IMR-90 (cell line): ENCODE data around the gene ZNF341. TPM values are rescaled to one million over a fixed set of nuclear protein-coding genes. Genes with fewer than 3 reads are reported as not detected.

Experiments used
- ATAC-seq: fragments of 200-7000 bp; cut with Tn5 transposase; 2 replicates; pipeline ENCODE4 v1.9.1; 2020; ENCODE audit warnings: low read depth, mild to moderate bottlenecking, moderate library complexity
- BruUV-seq: library from RNA; stranded (reverse); fragments of 400-500 nt; replicated peaks from 2 replicates; lab custom pipeline; 2021; lab: Mats Ljungman, UMichigan
- CTCF ChIA-PET: fragments of 300-600 bp; formaldehyde crosslinking; extraction: SDS; loops from one replicate; lab custom pipeline; 2021; ENCODE audit warnings: antibody characterized with exemption; lab: Yijun Ruan, JAX
- POLR2A ChIA-PET: fragments of 300-600 bp; sonication (Branson Sonifier 250); formaldehyde crosslinking; loops from one replicate; lab custom pipeline; 2022; ENCODE audit warnings: antibody characterized with exemption; ENCODE audit not compliant: unreplicated experiment; lab: Charles Lee
- DNase-seq: peaks from one replicate; pipeline ENCODE4 v3.0.0; 2013
- H2AFZ ChIP-seq: replicated peaks from 2 replicates; pipeline ENCODE3; 2013; ENCODE audit warnings: low read length, mild to moderate bottlenecking; ENCODE audit not compliant: poor library complexity
- H2AK5ac ChIP-seq: 2 replicates; pipeline ENCODE4 v1.6.1; 2013; ENCODE audit warnings: low read depth, low read length, inconsistent platforms
- H2AK9ac ChIP-seq: replicated peaks from 2 replicates; pipeline ENCODE3; 2013; ENCODE audit warnings: mild to moderate bottlenecking, low read depth, low read length, moderate library complexity; ENCODE audit not compliant: poor library complexity
- H2BK120ac ChIP-seq: 2 replicates; pipeline ENCODE4 v1.6.1; 2013; ENCODE audit warnings: low read depth, low read length, inconsistent platforms
- H2BK15ac ChIP-seq: 3 replicates; pipeline ENCODE4 v1.6.1; 2013; ENCODE audit warnings: low read depth, low read length, inconsistent platforms
- H2BK20ac ChIP-seq: 2 replicates; pipeline ENCODE4 v1.6.1; 2013; ENCODE audit warnings: low read depth, mild to moderate bottlenecking, inconsistent platforms, low read length, moderate library complexity
- H2BK5ac ChIP-seq: 2 replicates; pipeline ENCODE4 v1.6.1; 2013; ENCODE audit warnings: mild to moderate bottlenecking, low read depth, low read length, inconsistent platforms; ENCODE audit not compliant: poor library complexity, severe bottlenecking
- H3K14ac ChIP-seq: replicated peaks from 2 replicates; pipeline ENCODE4 v1.6.1; 2013; ENCODE audit warnings: low read depth, low read length, inconsistent platforms
- H3K18ac ChIP-seq: 2 replicates; pipeline ENCODE4 v1.6.1; 2013; ENCODE audit warnings: low read depth, low read length, control low read depth
- H3K23ac ChIP-seq: 2 replicates; pipeline ENCODE4 v1.6.1; 2013; ENCODE audit warnings: low read depth, low read length, inconsistent platforms
- H3K27ac ChIP-seq: 2 replicates; pipeline ENCODE4 v1.5.1; 2013; ENCODE audit warnings: mild to moderate bottlenecking, control low read depth, low read length; ENCODE audit not compliant: insufficient read depth
- H3K27me3 ChIP-seq: 2 replicates; pipeline ENCODE4 v1.6.1; 2013; ENCODE audit warnings: low read length; ENCODE audit not compliant: control insufficient read depth, insufficient read depth
- H3K36me3 ChIP-seq: 2 replicates; pipeline ENCODE4 v1.6.1; 2013; ENCODE audit warnings: low read length, mixed read lengths; ENCODE audit not compliant: control insufficient read depth, insufficient read depth
- H3K4ac ChIP-seq: 2 replicates; pipeline ENCODE4 v1.6.1; 2013; ENCODE audit warnings: low read depth, low read length, inconsistent platforms
- H3K4me1 ChIP-seq: 2 replicates; pipeline ENCODE4 v1.6.1; 2013; ENCODE audit warnings: low read length, mixed read lengths; ENCODE audit not compliant: control insufficient read depth, insufficient read depth
- H3K4me2 ChIP-seq: 2 replicates; pipeline ENCODE4 v1.6.1; 2013; ENCODE audit warnings: low read depth, mild to moderate bottlenecking, control low read depth, low read length, moderate library complexity
- H3K4me3 ChIP-seq: 2 replicates; pipeline ENCODE4 v1.5.1; 2013; ENCODE audit warnings: low read depth, mild to moderate bottlenecking, control low read depth, low read length, moderate library complexity; ENCODE audit not compliant: insufficient read depth
- H3K56ac ChIP-seq: 2 replicates; pipeline ENCODE4 v1.6.1; 2013; ENCODE audit warnings: low read length, inconsistent platforms; ENCODE audit not compliant: insufficient read depth; ENCODE audit errors: extremely low read depth
- H3K79me1 ChIP-seq, 2 experiments: 2 replicates each; pipeline ENCODE4 v1.6.1; 2013; ENCODE audit warnings: low read length in 2 of 2, inconsistent platforms in 1 of 2, low read depth in 1 of 2
- H3K9ac ChIP-seq: 2 replicates; pipeline ENCODE4 v1.6.1; 2013; ENCODE audit warnings: low read depth, low read length, control low read depth
- H3K9me1 ChIP-seq: 2 replicates; pipeline ENCODE4 v1.6.1; 2013; ENCODE audit warnings: low read length, inconsistent platforms; ENCODE audit not compliant: insufficient read depth
- H3K9me3 ChIP-seq: 2 replicates; pipeline ENCODE4 v1.6.1; 2013; ENCODE audit warnings: low read length; ENCODE audit not compliant: control insufficient read depth, insufficient read depth
- H4K20me1 ChIP-seq: 2 replicates; pipeline ENCODE4 v1.6.1; 2013; ENCODE audit warnings: low read length, inconsistent platforms; ENCODE audit not compliant: insufficient read depth
- H4K5ac ChIP-seq: 2 replicates; pipeline ENCODE4 v1.6.1; 2013; ENCODE audit warnings: mild to moderate bottlenecking, low read depth, low read length, control low read depth
- H4K8ac ChIP-seq, 2 experiments: 2 replicates each; pipeline ENCODE4 v1.6.1; 2013; ENCODE audit warnings: low read depth in 2 of 2, low read length in 2 of 2, control low read depth in 1 of 2, inconsistent platforms in 1 of 2
- H4K91ac ChIP-seq: 2 replicates; pipeline ENCODE4 v1.6.1; 2013; ENCODE audit warnings: low read depth, low read length, inconsistent platforms; ENCODE audit not compliant: insufficient read depth
- BHLHE40 ChIP-seq: fragments of 150-350 bp; IDR thresholded peaks from 2 replicates; pipeline ENCODE4 v1.6.1; 2016; ENCODE audit warnings: mild to moderate bottlenecking, low read depth, low read length
- CEBPB ChIP-seq: IDR thresholded peaks from 2 replicates; pipeline ENCODE4 v1.6.1; 2012; ENCODE audit warnings: low read depth, low read length, improper control_type of control experiment
- CHD1 ChIP-seq: IDR thresholded peaks from 2 replicates; pipeline ENCODE4 v1.6.1; 2012; ENCODE audit warnings: low read depth, low read length, improper control_type of control experiment
- CTCF ChIP-seq: conservative IDR thresholded peaks from 2 replicates; pipeline ENCODE4 v1.5.1; 2012; ENCODE audit warnings: mild to moderate bottlenecking, low read depth, low read length, improper control_type of control experiment
- ELK1 ChIP-seq: fragments of 150-350 bp; IDR thresholded peaks from 2 replicates; pipeline ENCODE4 v1.6.1; 2016; ENCODE audit warnings: low read depth, mild to moderate bottlenecking, low read length, moderate library complexity, borderline replicate concordance
- MAFK ChIP-seq: IDR thresholded peaks from 2 replicates; pipeline ENCODE4 v1.6.1; 2012; ENCODE audit warnings: low read depth, low read length, improper control_type of control experiment
- MAZ ChIP-seq: IDR thresholded peaks from 2 replicates; pipeline ENCODE4 v1.6.1; 2012; ENCODE audit warnings: low read depth, mild to moderate bottlenecking, low read length, improper control_type of control experiment, moderate library complexity, borderline replicate concordance
- MXI1 ChIP-seq: IDR thresholded peaks from 2 replicates; pipeline ENCODE4 v1.6.1; 2012; ENCODE audit warnings: low read depth, mild to moderate bottlenecking, low read length, moderate library complexity, borderline replicate concordance
- POLR2A ChIP-seq: IDR thresholded peaks from 2 replicates; pipeline ENCODE4 v1.6.1; 2012; ENCODE audit warnings: mild to moderate bottlenecking, low read depth, low read length
- RAD21 ChIP-seq: IDR thresholded peaks from 2 replicates; pipeline ENCODE4 v1.6.1; 2012; ENCODE audit warnings: low read length, improper control_type of control experiment
- RCOR1 ChIP-seq: IDR thresholded peaks from 2 replicates; pipeline ENCODE4 v1.6.1; 2012; ENCODE audit warnings: mild to moderate bottlenecking, low read length, improper control_type of control experiment; ENCODE audit not compliant: insufficient replicate concordance
- RFX5 ChIP-seq: IDR thresholded peaks from 2 replicates; pipeline ENCODE4 v1.8.0; 2012; ENCODE audit warnings: low read depth, mild to moderate bottlenecking, low read length, moderate library complexity
- SMC3 ChIP-seq: fragments of 150-350 bp; IDR thresholded peaks from 2 replicates; pipeline ENCODE4 v1.6.1; 2016; ENCODE audit warnings: low read depth, mild to moderate bottlenecking, antibody characterized with exemption, low read length, moderate library complexity
- USF2 ChIP-seq: fragments of 150-350 bp; IDR thresholded peaks from 2 replicates; pipeline ENCODE4 v1.6.1; 2017; ENCODE audit warnings: mild to moderate bottlenecking, antibody characterized with exemption, low read length, low read depth
- WGBS, 2 experiments: methylation state at CpG; one replicate each; pipeline versions ENCODE4 v1.1.5 to v1.1.7; 2013; ENCODE audit warnings: missing lambda C conversion rate in 2 of 2; ENCODE audit not compliant: insufficient read length in 1 of 2; ENCODE audit errors: extremely low coverage in 2 of 2; 5-methylcytosine and 5-hydroxymethylcytosine counted together
- dilution Hi-C: fragments of 300-500 bp; cut with HindIII; formaldehyde crosslinking; loops from one replicate; pipeline ENCODE4 v1.14.3; 2018; ENCODE audit warnings: low sequenced_read_pairs; ENCODE audit not compliant: unreplicated experiment
- in situ Hi-C: fragments of 300-500 bp; cut with MboI; formaldehyde crosslinking; loops from 3 replicates; pipeline ENCODE4 v1.14.3; 2019; ENCODE audit warnings: low sequenced_read_pairs, inconsistent platforms, mixed read lengths
- intact Hi-C: fragments of 100-400 bp; cut with micrococcal nuclease; formaldehyde crosslinking; loops from 2 replicates; pipeline ENCODE4 v1.10.0; 2022
- polyA plus RNA-seq, 3 experiments: library from polyadenylated mRNA; depleted of rRNA; stranded (reverse); fragments of >200 nt; gene quantifications; 2 replicates each; pipeline ENCODE4 v1.2.3, GENCODE V29; 2012; ENCODE audit warnings: low replicate concordance in 1 of 3
- total RNA-seq: library from RNA; depleted of rRNA; stranded (reverse); fragments of >200 nt; gene quantifications from 2 replicates; pipeline ENCODE4 v1.2.3, GENCODE V29; 2012

ZNF341 gene
- total and polyA plus RNA-seq, 2 of the 4 experiments (the other 2 are of a cell fraction): 1.1 to 3.4 TPM

- Histone ChIP-seq H2AK5ac (no peak overlapping the region), H3K14ac (no peak overlapping the region), H3K9me1 (0 out of 2 replicates have a peak, but pooled peaks cover 13% of the 10 kb centered on the region), H3K79me1 (peaks cover 7 to 21% of the 10 kb centered on the region in 2 experiments; a peak in 2 of 4 replicates), H2AK9ac (no peak overlapping the region), H3K27me3 (no peaks in the 10 kb centered on the region), H3K36me3 (no peaks in the 10 kb centered on the region), H2BK120ac (no peak overlapping the region), H3K9me3 (no peaks in the 10 kb centered on the region), H2BK15ac (no peak overlapping the region), H2BK20ac (no peak overlapping the region), H3K4ac (no peak overlapping the region), H3K56ac (no peak overlapping the region), H3K4me1 (peaks cover 9% of the 10 kb centered on the region), H3K18ac (no peak overlapping the region), H2AFZ (no peak overlapping the region), H3K4me3 (no peak overlapping the region), H4K91ac (no peak overlapping the region), H4K20me1 (no peaks in the 10 kb centered on the region), H4K5ac (no peak overlapping the region), H3K27ac (no peak overlapping the region), H3K23ac (no peak overlapping the region), H4K8ac (no peak overlapping the region), H3K9ac (no peak overlapping the region), H3K4me2 (no peak overlapping the region), H2BK5ac (no peak overlapping the region)
- POLR2A ChIA-PET: no interaction called here
- WGBS, 2 experiments: no CpG with 5 or more reads among the region's 3 CpGs
- DNase-seq: no peak
- no TSS peak for BruUV-seq
- dilution Hi-C loops (no loop called here), in situ Hi-C loops (no loop called here), intact Hi-C loops (no loop called here)
- no peak for ATAC-seq
- CTCF ChIA-PET: no interaction called here
- no peak for TF ChIP-seq CHD1
- TF ChIP-seq RCOR1: no peak
- no peak for TF ChIP-seq BHLHE40
- TF ChIP-seq MAFK: no peak
- no peak for TF ChIP-seq MAZ
- TF ChIP-seq RFX5: no peak
- TF ChIP-seq CEBPB: no peak
- no peak for TF ChIP-seq MXI1
- TF ChIP-seq POLR2A: no peak
- TF ChIP-seq SMC3: no peak
- no peak for TF ChIP-seq RAD21
- no peak for TF ChIP-seq ELK1
- TF ChIP-seq CTCF: no peak
- no peak for TF ChIP-seq USF2
Measured at GRCh38 chr20:33687993-33688937, 43.5 kb upstream of the ZNF341 start.
